ENCODE measurements around the gene ATRN. TPM values are rescaled to one million over a fixed set of nuclear protein-coding genes. Genes with fewer than 3 reads are reported as not detected.

Gene ATRN
- total RNA-seq, 1 donor = 35.2 TPM

DNA sequence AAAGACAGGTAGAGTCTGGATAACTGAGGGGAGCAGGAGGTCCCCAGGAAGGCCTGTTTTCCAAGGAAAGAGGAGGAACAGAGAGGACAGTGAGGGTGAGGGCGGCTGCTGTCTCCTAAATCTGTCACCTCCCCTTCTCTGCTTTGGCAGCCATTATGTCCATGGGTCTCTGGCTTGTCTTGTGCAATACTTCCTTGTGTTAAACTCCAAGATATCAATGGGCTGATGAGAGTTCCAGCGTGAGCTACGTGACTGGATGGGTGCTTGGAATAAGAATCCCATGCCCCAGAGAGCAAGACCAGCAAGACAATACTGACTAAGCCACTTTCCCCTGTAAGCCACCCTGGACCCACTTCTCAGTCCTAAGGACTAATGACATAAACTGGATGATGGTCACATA lies 37.1 kb upstream of the ATRN start:
- TF ChIP-seq, protein P1, sequence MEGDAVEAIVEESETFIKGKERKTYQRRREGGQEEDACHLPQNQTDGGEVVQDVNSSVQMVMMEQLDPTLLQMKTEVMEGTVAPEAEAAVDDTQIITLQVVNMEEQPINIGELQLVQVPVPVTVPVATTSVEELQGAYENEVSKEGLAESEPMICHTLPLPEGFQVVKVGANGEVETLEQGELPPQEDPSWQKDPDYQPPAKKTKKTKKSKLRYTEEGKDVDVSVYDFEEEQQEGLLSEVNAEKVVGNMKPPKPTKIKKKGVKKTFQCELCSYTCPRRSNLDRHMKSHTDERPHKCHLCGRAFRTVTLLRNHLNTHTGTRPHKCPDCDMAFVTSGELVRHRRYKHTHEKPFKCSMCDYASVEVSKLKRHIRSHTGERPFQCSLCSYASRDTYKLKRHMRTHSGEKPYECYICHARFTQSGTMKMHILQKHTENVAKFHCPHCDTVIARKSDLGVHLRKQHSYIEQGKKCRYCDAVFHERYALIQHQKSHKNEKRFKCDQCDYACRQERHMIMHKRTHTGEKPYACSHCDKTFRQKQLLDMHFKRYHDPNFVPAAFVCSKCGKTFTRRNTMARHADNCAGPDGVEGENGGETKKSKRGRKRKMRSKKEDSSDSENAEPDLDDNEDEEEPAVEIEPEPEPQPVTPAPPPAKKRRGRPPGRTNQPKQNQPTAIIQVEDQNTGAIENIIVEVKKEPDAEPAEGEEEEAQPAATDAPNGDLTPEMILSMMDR (IDR thresholded peaks at IDR 0.05; ENCODE audit: insufficient read depth, low read length) = no peak
- DNase-seq (ENCODE audit: low read depth) = no peak
- H3K4me3 ChIP-seq (ENCODE audit: low read depth, low read length) = no peak overlapping the region

DNA sequence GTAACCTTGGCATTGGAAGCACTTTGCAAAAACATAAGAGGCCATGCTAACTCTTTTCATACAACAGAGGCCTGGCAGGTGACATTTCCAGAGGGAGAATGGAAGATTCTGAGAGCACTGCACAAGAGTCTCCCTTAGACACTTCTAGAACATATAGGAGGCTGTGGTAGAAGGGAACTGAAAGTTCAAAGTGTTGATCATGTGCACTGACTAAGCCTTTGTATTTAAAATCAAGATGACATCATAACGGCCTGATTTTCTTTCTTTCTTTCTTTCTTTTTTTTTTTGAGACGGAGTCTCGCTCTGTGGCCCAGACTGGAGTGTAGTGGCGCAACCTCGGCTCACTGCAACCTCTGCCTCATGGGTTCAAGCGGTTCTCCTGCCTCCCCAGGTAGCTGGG lies 36.6 kb upstream of the ATRN start:
- TF ChIP-seq, protein P1 (IDR thresholded peaks at IDR 0.05; ENCODE audit: insufficient read depth, low read length) = no peak
- DNase-seq (ENCODE audit: low read depth) = no peak
- H3K4me3 ChIP-seq (ENCODE audit: low read depth, low read length) = no peak overlapping the region

DNA sequence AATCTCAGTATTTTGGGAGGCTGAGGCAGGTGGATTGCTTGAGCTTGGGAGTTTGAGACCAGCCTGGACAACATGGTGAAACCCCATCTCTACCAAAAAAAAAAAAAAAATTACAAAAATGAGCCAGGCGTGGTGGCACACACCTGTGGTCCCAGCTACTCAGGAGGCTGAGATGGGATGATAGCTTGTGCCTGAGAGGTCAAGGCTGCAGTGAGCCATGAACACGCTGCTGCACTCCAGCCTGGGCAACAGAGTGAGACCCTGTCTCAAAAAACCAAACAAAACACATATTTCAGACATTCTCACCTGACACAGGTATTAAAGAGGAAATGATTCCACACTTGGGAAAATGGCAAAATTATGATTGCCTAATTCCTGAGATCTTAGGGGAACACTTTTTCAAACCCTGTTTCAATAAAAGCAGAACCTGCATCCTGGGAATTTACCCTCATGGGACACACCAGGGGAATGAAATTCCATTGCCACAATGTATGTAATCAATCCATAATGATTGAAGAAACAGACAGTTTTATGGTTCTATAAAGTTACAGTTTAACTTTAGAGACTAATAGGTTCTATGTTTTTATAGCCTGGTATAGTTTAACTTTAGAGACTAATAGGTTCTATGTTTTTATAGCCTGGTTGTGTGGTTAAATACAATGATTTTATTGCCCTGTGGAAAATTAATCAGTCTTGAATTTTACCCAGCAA lies 33.8 kb upstream of the ATRN start:
- DNase-seq (ENCODE audit: low read depth) = no peak
- TF ChIP-seq, protein P1 (IDR thresholded peaks at IDR 0.05; ENCODE audit: insufficient read depth, low read length) = no peak
- H3K4me3 ChIP-seq (ENCODE audit: low read depth, low read length) = no peak overlapping the region

DNA sequence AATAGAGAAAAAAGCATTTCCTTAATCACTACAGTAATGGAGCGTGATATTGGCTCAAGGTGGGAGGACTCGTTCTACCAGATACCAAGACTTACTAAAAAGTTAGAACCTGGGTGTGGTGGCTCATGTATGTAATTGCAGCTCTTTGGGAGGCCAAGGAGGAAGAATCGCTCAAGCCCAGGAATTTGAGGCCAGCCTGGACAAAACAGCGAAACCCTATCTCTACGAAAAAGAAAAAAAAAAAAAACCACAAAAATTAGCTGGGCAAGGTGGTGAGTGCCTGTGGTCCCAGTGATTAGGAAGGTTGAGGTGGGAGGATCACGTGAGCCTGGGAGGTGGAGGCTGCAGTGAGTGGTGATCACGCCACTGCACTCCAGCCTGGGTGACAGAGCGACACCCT lies 24.0 kb upstream of the ATRN start:
- no peak overlapping the region for H3K4me3 ChIP-seq (ENCODE audit: low read depth, low read length)
- no peak for DNase-seq (ENCODE audit: low read depth)

DNA sequence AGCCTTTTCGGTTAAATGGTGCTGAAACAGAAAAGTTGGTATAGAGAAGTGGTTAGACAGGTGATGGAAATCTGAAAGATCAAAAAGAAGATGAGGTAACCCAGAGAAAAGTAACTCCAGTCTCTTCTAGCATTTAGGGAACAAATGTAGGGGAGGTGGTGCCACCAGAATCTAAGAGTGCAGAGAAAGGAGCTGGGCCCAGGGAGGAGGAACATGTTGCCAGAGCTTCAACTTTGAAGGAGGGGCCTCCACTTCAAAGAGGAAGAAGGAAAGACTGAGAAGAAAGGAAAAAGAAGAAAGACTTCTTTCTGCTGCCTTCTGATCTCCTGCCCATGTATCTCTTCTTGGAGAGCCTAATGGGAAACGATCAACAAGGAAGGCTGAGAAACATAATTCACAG lies 23.5 kb upstream of the ATRN start:
- TF ChIP-seq, protein P1 (IDR thresholded peaks at IDR 0.05; ENCODE audit: insufficient read depth, low read length) = no peak
- DNase-seq (ENCODE audit: low read depth) = no peak
- no peak overlapping the region for H3K4me3 ChIP-seq (ENCODE audit: low read depth, low read length)

More for the DNA sequence above, 24.0 kb upstream of the ATRN start:
- TF ChIP-seq, protein P1 (IDR thresholded peaks at IDR 0.05; ENCODE audit: insufficient read depth, low read length) = no peak

DNA sequence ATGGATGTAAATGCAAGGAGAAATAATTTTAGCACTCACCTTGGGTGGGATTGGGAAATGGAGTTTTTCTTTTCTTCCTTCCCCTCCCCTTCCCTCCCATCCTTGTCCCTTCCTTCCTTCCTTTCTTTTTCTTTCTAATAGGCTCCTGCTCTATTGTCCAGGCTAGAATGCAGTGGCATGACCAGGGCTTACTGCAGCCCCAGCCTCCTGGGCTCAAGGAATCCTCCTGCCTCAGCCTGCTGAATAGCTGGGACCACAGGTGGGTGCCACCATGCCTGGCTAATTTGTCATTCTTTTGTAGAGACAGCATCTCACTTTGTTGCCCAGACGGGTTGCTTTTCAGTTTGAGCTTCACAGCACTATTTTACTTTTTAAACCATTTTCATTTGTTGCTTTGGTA lies 21.5 kb upstream of the ATRN start:
- TF ChIP-seq, protein P1 (IDR thresholded peaks at IDR 0.05; ENCODE audit: insufficient read depth, low read length) = no peak
- DNase-seq (ENCODE audit: low read depth) = no peak
- H3K4me3 ChIP-seq (ENCODE audit: low read depth, low read length) = no peak overlapping the region

DNA sequence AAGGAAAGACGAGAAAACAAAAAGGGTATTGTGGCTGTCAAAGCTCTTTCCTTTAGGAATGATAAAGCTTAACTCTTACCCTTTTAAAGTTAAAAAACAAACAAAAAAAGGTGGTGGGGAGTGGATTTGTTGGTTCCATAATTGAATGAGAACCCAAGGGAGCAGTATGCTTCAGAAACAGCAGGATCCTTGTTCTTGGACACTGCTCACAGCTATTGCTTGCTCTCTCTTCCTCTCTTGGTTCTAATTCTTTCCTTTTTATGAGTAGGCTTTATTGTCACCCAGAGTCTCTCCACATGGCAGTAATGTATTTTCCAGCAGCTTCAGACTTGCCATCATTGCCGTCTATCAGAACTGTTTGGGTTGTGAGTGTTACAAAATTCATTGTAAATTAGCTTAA lies 18.7 kb upstream of the ATRN start:
- TF ChIP-seq, protein P1 (IDR thresholded peaks at IDR 0.05; ENCODE audit: insufficient read depth, low read length) = no peak
- no peak for DNase-seq (ENCODE audit: low read depth)
- H3K4me3 ChIP-seq (ENCODE audit: low read depth, low read length) = no peak overlapping the region
